GM18507 (cell line): ENCODE results near the gene EGFLAM.

Source experiments
- DNase-seq: peaks from one replicate; pipeline ENCODE4 v3.0.0; 2011; ENCODE audit warnings: low read depth; ENCODE audit not compliant: insufficient read length; ENCODE audit errors: extremely low spot score
- FAIRE-seq: peaks from 2 replicates; lab custom pipeline; 2011; peaks lifted over from hg19 to GRCh38; lab: Jason Lieb, UNC

EGFLAM gene

DNA sequence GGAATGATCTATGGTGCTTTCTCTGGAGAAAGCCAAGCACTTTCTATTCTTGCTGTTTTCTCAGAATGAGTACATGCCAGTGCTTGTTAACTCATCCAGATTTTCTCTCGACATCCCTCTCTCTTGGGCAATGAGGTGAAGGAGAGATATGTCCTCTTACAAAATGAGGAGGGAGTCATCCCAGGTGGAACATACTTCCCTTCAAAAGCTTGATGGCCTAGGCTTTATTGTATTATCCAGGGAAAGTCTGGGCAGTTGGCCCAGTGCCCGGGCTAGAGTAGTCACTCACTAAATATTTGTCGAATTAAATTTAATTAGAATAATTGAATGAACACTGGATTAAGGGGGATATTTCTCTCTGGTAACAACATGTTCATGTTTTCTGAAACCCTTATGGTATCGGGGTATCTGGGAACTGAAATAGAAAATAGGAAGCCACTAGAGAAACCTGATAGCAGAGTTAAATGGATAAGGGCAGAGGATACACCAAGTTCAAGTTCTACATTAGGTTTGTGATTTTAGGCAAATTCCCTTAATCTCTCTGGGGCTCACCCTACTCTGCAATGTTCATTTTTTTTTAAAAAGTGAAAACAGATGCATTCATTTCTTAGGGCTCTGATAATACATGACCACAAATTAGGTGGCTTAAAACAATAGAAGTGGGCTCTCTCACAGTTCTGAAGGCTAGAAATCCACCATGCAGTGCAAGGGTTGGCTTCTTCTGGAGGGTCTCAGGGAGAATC is 198.5 kb downstream of the EGFLAM start:
- no peak for DNase-seq
- no peak for FAIRE-seq

DNA sequence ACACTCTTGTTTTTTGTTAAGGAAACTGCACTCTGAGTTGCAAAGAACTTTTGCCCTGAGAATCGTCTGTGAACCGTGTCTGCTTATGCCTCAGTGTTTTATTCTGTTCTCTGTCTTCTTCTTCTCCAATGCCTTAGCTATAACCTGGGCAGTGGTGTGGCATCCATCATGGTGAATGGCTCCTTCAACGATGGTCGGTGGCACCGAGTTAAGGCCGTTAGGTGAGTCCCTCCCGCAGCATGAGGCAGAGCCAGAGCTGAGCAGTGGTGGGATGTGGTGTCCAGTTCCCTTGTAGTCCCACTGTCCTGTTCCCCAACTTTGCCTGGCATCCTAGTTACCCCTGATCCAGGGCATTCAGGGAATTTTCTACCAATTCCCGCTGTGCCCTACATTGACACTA is 199.8 kb downstream of the EGFLAM start:
- DNase-seq (no peak), FAIRE-seq (no peak)

DNA sequence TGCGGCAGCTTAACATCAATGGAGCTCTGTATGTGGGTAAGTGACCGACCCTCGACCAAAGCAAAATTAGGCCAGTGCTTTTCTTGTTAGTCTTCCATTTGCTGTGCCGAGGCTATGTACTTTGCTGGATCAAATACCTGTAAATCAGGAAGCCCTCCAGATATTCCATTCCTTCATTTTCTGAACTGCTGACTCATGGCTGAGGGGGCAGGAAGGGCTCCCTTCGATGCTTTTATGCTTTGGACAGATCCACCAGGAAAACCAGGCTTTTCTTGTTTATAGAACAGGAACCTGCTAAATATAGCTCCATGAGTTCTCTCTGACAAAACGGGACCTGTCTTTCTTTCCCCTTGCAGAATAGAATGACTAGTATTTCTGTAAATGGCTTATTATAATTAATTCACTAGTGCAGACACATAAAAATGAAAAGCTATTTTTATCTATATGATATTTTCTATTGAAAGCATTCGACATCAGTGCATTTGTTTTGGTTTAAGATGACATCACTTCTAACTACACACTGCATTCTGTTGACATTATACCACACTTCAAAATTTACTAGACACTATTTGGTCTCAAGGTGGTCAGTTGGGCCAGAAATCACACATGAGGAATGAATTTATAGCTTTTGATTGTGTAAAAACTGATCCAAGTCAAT is 204.7 kb downstream of the EGFLAM start:
- no peak for DNase-seq
- FAIRE-seq: no peak

DNA sequence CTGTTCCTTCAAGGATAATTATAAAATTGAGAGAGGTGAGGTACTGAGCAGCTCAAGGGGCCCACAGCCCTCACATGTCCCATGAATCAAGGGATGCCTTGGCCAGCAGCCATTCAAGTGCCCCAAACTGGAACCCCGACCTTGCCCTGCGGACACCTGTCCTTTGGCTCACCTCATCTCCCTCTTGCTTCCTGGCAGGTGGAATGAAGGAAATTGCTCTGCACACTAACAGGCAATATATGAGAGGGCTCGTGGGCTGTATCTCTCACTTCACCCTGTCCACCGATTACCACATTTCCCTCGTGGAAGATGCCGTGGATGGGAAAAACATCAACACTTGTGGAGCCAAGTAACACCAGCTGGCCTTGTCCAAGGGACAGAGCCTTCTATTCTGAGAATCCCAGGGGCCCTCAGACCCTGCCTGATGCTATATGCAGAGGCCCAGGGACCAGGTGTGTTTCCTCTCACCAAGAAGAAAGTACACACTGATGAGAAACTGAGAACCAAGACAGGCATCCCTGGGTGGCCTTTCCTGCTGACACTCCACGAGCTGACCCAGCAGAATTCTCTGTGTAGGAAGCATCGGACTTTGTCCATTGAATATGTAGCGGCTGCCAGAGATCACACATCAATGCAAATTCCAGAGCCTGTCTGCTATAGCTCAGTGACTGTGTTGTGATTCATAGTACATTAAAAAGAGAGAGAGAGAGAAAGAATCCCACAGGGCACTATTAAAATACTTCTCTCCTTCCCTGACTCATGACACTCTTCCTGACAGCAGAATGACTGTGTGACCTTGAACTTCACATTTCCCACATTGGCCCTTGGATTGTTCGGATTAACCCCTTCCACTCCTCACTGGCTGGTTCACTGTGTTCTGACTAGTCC is 205.5 kb downstream of the EGFLAM start:
- FAIRE-seq (no peak), DNase-seq (no peak)

DNA sequence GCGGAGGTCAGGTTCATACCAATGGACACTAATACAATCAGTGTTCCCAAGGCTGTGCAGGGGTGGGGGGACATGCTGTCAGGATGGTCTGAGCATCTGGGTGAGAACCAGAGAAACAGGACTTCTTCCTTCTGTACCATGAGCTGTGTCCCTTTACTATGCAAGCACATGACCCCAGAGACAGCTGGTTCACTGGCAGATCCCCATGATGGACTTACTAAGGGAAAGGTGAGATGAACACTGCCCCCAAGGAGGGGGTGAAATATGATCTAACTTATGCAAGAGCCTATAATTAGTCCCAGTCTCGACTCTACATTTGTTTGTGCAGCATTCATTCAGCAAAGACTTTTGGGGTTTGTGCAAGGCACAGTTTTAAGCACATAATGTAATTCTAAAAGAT is 206.7 kb downstream of the EGFLAM start:
- no peak for DNase-seq
- no peak for FAIRE-seq

DNA sequence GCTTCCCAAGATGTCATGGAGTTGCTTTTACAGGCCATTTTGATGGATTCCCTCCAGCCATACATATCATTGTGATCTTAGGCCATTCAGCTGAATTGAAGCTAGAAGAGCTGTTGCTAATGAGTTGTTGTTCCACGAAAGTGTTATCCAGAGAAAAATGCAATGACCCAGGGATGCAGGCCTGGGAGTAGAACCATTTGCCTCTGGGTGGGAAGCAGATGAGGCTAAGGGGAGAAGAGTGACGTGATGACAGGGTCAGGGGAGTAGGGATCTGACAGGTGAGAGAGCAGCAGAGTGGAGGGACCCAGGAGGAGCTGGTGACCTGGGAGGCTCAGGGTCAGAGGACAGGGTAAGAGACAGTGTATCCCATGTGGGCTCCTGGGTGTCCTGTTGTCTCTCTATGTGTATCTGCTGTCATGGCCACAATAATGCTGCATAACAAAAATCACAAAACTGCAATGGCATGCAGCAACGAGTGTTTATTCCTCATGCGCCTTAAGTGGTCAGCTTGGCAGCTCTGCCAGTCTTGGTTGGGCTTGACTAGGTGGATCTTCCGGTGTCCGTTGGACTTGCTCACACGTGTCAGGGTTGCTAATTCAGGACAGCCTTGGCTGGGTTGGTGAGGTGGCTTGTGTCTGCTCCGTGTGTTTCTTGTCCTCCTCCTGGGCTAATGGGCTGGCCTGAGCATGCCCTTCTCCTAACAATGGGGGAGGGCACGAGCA is 207.5 kb downstream of the EGFLAM start:
- no peak for FAIRE-seq

DNA sequence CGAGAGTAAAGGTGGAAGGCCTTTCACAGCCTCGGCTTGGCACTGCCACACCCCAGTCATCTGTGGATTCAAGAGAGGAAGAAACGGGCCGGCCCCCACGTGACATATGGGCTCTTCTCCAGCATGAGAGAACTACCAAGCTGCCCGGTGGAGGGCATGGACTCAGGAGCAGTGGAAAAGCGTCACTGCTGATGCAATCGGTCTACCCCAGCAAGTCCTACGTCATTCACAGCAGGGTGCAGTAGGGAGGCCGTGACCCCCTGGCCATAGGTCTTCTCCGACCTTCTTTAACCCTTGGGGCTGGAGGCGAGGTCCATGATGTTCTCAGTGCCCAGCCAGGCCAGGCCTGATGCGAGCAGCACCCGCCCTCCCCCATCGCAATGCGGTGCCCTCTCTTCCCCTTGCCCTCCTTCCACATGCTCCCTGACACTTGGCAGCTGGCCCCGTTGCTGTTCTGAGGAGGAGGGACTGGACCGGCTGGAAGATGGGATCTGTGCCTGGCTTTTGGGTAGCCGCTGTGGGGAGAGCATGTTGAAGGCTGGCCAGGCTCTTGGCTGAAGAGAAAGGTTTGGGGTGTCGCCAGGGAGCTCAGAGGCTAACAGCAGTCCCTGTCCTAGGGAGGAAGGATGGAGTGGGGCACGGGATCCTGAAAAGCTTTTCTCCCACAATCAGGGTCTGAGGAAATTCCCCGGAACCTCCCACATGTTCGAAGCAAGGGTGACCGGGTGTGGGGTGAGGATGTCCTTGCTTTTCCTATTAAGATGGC is 208.2 kb downstream of the EGFLAM start:
- DNase-seq: no peak
- FAIRE-seq: no peak

More for the DNA sequence above, 207.5 kb downstream of the EGFLAM start:
- DNase-seq: no peak

DNA sequence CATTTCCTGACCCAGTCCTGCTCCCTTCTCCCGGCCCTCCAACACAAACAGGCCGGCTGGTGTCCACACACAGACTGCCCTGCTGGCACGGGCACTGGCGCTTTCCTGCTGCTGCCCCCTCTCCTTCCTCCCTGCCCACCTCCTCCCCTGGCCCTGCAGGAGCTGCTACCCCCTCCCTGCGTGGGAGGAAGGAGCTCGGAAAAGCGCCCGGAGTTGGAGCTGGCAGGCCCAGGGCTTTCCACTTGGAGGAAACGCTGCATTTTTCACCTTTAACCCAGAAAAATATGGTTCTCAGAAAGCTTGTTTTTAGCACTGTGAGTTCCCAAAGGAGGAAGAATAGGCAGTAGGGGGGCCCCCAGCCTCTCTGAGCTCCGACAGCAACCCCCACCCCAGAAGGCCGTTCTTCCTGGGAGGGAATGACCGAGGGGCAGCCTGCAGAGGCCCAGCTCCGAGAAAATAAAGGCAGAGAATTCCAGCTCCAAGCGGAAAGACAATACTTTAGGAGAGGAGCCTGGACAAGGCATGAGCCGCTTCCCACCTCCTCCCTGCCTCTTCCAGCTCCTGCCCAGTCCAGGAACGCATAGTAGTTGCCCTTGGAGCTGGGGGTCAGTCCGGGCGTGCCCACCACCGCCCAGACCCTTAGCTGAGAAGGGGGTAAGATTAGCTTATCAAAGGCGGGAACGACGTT is 209.1 kb downstream of the EGFLAM start:
- FAIRE-seq: no peak
- no peak for DNase-seq

DNA sequence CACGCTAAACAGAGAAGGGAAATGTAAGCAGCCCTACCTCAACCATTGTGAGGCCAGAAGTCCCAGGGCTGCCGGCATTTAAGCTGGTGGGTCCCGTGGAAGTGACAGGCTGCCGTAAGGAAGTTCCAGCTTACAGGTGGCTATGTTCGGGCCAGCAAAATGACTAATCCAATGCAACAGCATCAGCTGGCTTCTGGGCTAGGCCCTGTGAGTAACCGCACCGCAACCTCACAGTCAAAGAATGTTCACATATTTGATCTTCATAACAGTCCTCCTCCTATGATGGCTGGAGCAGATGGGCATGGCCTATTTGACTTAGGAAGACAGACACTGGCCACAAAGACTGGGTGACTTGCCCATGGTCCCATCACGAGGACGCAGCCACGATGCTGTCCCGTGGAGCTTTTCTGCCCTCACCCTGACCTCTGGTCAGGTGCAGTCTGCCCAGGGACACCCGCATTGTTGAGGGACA is 209.9 kb downstream of the EGFLAM start:
- FAIRE-seq (no peak), DNase-seq (no peak)

DNA sequence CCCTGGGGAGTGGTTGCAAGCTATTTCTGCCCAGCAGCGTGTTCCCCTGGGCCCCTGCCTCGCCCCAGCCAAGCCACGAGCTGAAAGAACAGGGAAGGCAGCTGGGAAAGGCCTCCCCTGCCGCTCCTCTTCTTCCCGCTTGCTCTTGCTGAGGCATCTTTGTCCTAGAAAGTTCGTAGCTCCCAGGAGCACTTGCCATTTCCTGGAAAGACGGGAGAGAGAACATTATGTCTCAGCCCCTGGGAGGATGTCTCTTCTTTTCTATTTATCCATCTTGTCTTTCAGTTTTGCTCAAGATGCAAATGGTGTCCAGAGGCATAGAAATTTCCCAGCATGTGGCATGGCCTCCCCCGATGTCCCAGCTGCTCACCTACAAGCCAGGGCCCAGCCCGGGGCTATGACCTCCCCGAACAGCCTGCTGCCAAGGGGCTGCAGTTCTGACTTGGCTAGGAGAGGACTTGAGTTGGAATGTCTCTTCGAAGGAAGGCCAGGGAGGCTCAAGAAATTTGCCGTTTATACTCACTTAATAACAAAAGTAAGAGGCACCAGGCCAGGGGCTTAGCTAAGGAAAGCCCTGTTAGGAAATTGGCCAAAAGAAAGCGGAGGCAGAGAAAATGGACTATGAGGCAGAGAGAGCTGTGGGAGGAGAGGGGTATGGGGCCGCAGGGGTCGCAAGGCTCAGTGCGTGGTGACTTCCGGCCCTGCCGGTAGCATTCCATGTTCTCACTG is 210.8 kb downstream of the EGFLAM start:
- FAIRE-seq: no peak
- DNase-seq: no peak

DNA sequence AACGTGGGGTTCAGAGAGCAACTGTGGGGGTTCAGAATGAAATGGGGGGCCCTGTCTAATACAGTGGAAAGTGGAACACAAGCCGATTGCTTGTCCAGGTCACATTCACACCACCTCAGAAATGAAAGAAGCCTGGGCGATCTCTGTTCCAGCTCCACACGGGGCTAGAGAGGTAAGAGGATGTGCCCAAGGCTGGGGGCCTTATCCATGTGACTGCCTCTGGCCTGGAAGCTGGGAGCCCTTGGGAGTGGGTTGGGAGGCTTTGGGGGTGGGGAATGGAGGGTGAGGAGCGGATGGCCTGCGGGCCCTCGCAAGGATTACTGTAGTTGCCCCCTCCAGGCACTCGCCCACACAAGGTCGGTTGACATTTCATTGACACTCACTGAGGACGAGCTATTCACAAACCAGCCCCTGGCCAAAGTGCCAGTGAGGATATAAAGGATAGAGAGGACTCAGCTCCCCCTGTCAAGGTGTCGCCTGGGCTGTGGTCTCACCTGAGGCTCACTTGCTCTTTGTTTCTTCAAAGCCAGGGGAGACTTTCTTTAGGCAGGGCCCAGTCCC is 211.4 kb downstream of the EGFLAM start:
- DNase-seq (no peak), FAIRE-seq (no peak)

DNA sequence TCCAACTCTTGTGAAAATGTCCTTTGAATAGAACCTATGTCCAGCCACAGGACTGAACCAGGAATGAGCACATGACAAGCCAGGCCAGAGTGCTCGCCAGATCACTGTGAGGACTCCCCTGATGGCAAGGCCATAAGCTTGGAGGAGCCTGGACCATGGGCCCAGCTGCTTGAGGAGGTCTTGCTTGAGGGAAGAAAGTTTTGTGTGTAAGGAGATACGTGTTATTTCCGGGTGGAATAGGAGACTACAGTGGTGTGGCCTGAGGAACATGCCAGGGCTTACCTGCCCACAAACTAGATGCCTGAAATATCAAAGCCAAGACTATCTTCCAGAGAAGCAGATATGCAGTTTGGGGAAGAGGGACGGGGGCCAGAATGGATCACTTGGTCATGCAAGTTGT is 213.3 kb downstream of the EGFLAM start:
- no peak for DNase-seq
- FAIRE-seq: no peak

DNA sequence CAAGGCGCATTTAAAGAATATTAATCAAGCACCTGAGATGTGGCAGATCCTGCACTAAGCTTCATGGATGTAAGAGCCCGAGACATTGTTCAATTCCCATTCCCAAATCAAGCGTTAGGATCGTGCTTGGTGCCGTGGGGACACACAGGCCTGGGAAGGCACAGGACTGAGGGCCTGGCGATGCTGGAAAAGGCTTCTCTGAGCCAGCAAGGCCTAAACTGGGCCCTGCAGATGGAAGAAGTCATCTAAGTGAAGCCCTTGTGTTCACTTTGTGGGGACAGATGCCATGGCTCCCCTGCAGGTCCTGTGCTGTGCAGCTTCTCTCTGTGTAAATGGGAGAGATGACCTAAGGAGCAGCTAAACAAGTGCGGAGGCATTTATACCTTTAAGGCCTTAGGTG is 214.2 kb downstream of the EGFLAM start:
- no peak for DNase-seq
- no peak for FAIRE-seq

DNA sequence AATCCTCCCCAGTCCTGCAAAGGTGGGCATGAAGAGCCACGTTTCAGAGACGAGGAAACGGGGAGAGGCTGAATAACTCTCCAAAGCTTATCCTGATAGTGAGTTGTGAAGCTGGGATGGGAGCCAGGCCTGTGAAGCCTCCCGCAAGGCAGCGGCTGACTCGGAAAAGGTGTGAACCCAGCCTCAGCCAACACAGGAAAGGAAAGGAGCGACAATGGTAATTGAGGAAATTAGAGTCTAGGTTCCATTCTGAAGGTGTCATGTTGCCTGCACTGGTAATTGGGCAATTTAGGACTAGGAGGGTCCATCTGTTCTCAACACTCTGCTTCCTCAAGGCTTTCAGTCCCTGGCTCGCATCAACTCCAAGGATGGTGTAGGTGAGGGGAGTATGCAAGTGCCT is 214.6 kb downstream of the EGFLAM start:
- no peak for DNase-seq
- no peak for FAIRE-seq

DNA sequence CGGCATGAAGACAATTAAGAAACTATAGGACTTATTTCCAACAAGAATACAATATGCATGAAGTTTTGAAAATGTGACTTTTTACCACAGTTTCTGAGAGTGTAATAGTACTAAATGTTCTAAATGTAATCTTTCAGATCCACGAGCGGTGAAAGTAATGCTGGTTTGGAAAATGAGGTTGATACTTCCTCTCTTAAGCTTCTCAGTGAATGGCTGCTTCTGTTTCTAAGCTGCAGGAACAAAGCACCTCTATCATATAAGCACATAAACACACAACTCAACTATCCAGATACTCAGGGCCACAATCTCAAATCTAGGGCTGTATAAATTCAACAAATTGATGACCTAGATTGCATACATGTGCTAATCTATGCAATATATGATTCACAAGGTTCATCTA is 219.8 kb downstream of the EGFLAM start:
- no peak for DNase-seq
- FAIRE-seq: no peak

DNA sequence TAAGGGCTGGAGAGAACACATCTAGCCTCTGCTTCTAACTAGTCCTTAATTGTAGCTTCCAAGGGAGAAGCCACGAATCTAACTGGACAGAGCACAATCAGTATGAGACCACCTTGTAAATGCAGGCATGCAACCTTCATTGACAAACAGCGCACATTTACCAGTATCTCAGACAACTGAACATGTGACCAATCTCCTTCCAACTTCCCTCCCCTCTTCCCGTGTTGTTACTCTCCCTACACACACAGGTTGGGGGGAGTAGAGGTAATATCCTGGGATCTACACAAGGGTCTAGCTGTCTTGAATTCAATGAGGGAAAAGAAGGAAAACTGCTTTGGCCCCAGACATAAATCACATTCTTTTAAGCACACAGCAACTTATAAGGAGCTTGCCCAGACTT is 220.5 kb downstream of the EGFLAM start:
- no peak for FAIRE-seq
- DNase-seq: no peak

DNA sequence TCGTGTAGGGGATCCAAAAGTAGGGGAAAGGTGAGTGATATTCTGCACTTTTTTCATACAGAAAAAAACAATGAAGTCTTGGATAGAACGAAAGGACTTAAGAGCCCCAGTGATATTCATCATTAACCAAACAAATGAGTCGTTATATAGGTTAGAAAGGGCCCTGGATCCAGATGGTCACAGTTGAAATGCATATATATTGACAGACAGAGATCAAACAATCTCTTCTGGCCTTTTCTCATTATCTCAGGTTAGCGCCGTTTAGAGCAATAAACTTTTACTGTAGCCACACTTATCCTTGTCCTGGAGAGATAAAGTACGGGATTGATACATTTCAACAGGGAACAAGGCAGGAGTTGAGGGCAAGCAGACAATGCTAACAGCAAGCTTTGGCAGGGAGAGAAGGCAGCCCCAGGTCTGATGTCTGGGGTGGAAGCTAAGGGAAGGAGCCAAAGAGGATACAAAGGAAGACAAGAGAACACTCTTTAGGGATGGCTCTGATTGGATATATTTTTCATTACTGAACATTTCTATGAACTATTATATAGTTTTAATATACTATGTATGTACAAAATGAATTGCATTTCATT is 221.1 kb downstream of the EGFLAM start:
- FAIRE-seq (no peak), DNase-seq (no peak)
